Gastroesophageal sphincter (tissue), 3 donors: Measurements from ENCODE around the gene RABGAP1.

Experiments used
- CTCF ChIP-seq, 4 experiments: fragments of 200-600 bp in 2 of 4; fragments of 450-650 bp in 2 of 4; sonication (generic) in 1 of 4; IDR thresholded peaks; one replicate each; pipeline ENCODE4 v1.5.1; 2017 to 2019; ENCODE audit warnings: antibody characterized with exemption in 4 of 4, mild to moderate bottlenecking in 2 of 4, moderate library complexity in 2 of 4
- POLR2A ChIP-seq, 2 donors: fragments of 450-650 bp; IDR thresholded peaks; one replicate each; pipeline ENCODE4 v1.6.1; 2017; ENCODE audit warnings: antibody characterized with exemption in 2 of 2, mild to moderate bottlenecking in 2 of 2, moderate library complexity in 1 of 2
- POLR2AphosphoS5 ChIP-seq: sonication (generic); formaldehyde crosslinking; IDR thresholded peaks from one replicate; pipeline ENCODE4 v1.6.1; 2017; ENCODE audit warnings: antibody characterized with exemption

GRCh38 chr9:123072407-123072995 is 131.7 kb downstream of the RABGAP1 start:
- no peak for TF ChIP-seq POLR2A (IDR thresholded peaks at IDR 0.05)
- TF ChIP-seq CTCF (IDR thresholded peaks at IDR 0.05), result no peak
- no peak for TF ChIP-seq POLR2AphosphoS5
